Measurements from ENCODE around the gene WWOX. TPM values are rescaled to one million over a fixed set of nuclear protein-coding genes. Genes with fewer than 3 reads are reported as not detected.

The WWOX gene
- total RNA-seq, 1 experiment from 2014 or later = 35.6 TPM

GRCh38 chr16:79007614-79008013, 908.2 kb downstream of the WWOX start:
- Histone ChIP-seq H3K4me2 (peak overlapping the region; percentile 47), H4K20me1 (ENCODE audit: insufficient read depth) (no peaks in the 10 kb centered on the region), H3K36me3 (ENCODE audit: low read depth) (no peaks in the 10 kb centered on the region), H3K27me3 (ENCODE audit: insufficient read depth, low read depth) (no peaks in the 10 kb centered on the region), H3K4me1 (replicated peaks; ENCODE audit: insufficient read depth) (peaks cover 21% of the 10 kb centered on the region), H3K9me2 (ENCODE audit: insufficient read depth) (no peaks in the 10 kb centered on the region), H3F3A (ENCODE audit: insufficient read depth, low read depth) (peaks cover 20% of the 10 kb centered on the region), H3K27ac (peak overlapping the region; percentile 84), H3K79me2 (ENCODE audit: low read depth) (no peaks in the 10 kb centered on the region), H3K9me3 (ENCODE audit: insufficient read depth, low read depth) (no peaks in the 10 kb centered on the region), H2AFZ (no peak overlapping the region), H3K4me3 (no peak overlapping the region)
- TF ChIP-seq EZH2 (IDR thresholded peaks at IDR 0.05; ENCODE audit: low read depth) = no peak
- TF ChIP-seq, protein P1, sequence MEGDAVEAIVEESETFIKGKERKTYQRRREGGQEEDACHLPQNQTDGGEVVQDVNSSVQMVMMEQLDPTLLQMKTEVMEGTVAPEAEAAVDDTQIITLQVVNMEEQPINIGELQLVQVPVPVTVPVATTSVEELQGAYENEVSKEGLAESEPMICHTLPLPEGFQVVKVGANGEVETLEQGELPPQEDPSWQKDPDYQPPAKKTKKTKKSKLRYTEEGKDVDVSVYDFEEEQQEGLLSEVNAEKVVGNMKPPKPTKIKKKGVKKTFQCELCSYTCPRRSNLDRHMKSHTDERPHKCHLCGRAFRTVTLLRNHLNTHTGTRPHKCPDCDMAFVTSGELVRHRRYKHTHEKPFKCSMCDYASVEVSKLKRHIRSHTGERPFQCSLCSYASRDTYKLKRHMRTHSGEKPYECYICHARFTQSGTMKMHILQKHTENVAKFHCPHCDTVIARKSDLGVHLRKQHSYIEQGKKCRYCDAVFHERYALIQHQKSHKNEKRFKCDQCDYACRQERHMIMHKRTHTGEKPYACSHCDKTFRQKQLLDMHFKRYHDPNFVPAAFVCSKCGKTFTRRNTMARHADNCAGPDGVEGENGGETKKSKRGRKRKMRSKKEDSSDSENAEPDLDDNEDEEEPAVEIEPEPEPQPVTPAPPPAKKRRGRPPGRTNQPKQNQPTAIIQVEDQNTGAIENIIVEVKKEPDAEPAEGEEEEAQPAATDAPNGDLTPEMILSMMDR (conservative IDR thresholded peaks at IDR 0.05) = no peak
- intact Hi-C loops (cut with micrococcal nuclease; ENCODE audit: unreplicated experiment) = loop anchor here (2.0 to 5.0 kb wide), 2 partner anchors 41 to 795 kb away; no protein-coding TSS in a partner anchor
- POLR2A ChIA-PET (ENCODE audit: unreplicated experiment) = interaction anchor here (0.6 kb wide), 2 partner anchors 22 to 533 kb away, joined by 4 read pairs; no protein-coding TSS in a partner anchor
- BruUV-seq (replicated peaks) = no TSS peak
- CTCF ChIA-PET = interaction anchor here (0.6 kb wide), 1 partner anchor 1459 kb away, joined by 4 read pairs; no protein-coding TSS in a partner anchor
- peak in 1 of 2 experiments; percentile 86 for DNase-seq

DNA sequence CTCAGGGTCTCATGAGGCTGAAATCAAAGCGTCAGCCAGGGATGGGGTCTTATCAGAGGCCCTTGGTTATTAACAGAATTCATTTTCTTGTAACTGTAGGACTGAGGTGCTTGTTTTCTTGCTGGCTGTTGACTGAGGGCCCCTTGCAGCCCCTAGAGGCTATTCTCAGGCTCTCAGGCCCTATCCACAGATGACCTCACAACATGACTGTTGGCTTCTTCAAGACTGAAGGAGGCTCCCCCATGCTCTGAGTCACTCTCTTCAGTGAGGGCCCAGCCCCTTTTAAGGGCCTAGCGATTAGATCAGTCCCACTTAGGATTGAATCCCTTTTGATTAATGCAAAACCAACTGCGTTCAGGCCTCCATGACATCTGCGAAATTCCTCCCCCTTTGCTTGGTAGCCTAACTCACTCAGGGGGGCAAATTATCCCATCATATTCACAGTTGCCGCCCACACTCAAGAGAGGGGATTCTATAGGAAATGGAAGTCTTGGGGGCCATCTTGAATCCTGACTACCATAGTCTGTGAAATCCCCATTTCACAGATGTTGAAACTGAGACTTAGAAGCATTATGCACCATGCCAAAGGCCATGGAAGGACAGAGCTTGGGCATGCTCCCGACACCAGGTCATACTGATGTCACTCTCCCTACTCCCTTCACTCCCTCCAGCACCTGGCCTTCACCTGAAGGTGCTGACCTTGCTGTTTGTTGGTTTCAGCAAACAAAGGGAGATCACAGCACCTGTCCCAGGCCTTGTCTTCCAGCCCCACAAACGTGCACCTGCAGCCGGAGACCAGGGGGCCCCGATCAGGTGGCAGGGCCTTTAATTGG, 908.8 kb downstream of the WWOX start:
- TF ChIP-seq, protein P1 (conservative IDR thresholded peaks at IDR 0.05) = no peak
- TF ChIP-seq EZH2 (IDR thresholded peaks at IDR 0.05; ENCODE audit: low read depth) = no peak
- BruUV-seq (replicated peaks) = no TSS peak
- Histone ChIP-seq H3K9me2 (ENCODE audit: insufficient read depth) (no peaks in the 10 kb centered on the region), H3K79me2 (ENCODE audit: low read depth) (no peaks in the 10 kb centered on the region), H3F3A (ENCODE audit: insufficient read depth, low read depth) (peaks cover 20% of the 10 kb centered on the region), H3K4me2 (peak overlapping the region; percentile 47), H2AFZ (no peak overlapping the region), H3K27me3 (ENCODE audit: insufficient read depth, low read depth) (no peaks in the 10 kb centered on the region), H3K36me3 (ENCODE audit: low read depth) (no peaks in the 10 kb centered on the region), H3K27ac (peak overlapping the region; percentile 84), H4K20me1 (ENCODE audit: insufficient read depth) (no peaks in the 10 kb centered on the region), H3K4me1 (replicated peaks; ENCODE audit: insufficient read depth) (peaks cover 21% of the 10 kb centered on the region), H3K4me3 (no peak overlapping the region), H3K9me3 (ENCODE audit: insufficient read depth, low read depth) (no peaks in the 10 kb centered on the region)
- ChIA-PET CTCF (no interaction called here), POLR2A (ENCODE audit: unreplicated experiment) (interaction anchor here (0.6 kb wide), 1 partner anchor 22 kb away, joined by 4 read pairs; no protein-coding TSS in a partner anchor)
- DNase-seq = peak in 1 of 2 experiments; percentile 45
- intact Hi-C loops (cut with micrococcal nuclease; ENCODE audit: unreplicated experiment) = loop anchor here (5.0 kb wide), 1 partner anchor 796 kb away; no protein-coding TSS in a partner anchor

DNA sequence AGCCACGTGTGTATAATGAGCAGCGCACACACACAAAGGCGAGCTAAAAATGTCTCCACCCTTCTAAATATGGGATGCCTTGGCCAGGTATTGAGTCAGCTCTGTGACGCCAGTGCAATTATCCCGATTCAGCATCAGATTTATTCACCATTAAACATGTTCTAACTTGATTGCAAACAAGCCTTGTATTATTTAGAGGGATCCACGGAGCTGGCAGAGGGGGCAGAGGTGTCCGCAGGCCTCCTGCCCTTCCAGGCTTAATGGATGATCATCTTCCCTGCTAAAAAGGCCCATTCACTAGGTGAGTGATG, 909.4 kb downstream of the WWOX start:
- POLR2A ChIA-PET (ENCODE audit: unreplicated experiment) = no interaction called here
- peak overlapping the region; percentile 84; the same call in 1 of the 2 replicates for H3K27ac ChIP-seq

More for the DNA sequence above, 909.4 kb downstream of the WWOX start:
- H3K27me3 ChIP-seq (ENCODE audit: insufficient read depth, low read depth) = no peaks in the 10 kb centered on the region
- H3K4me2 ChIP-seq = no peak overlapping the region
- no peak overlapping the region for H2AFZ ChIP-seq
- H3K9me3 ChIP-seq (ENCODE audit: insufficient read depth, low read depth) = no peaks in the 10 kb centered on the region
- H3F3A ChIP-seq (ENCODE audit: insufficient read depth, low read depth) = peaks cover 20% of the 10 kb centered on the region
- H3K36me3 ChIP-seq (ENCODE audit: low read depth) = no peaks in the 10 kb centered on the region
- no peak for DNase-seq
- intact Hi-C loops (cut with micrococcal nuclease; ENCODE audit: unreplicated experiment) = loop anchor here (5.0 kb wide), 1 partner anchor 797 kb away; no protein-coding TSS in a partner anchor
- H3K9me2 ChIP-seq (ENCODE audit: insufficient read depth) = no peaks in the 10 kb centered on the region
- H3K4me3 ChIP-seq = no peak overlapping the region
- no peaks in the 10 kb centered on the region for H3K79me2 ChIP-seq (ENCODE audit: low read depth)
- TF ChIP-seq, protein P1 (conservative IDR thresholded peaks at IDR 0.05) = no peak
- TF ChIP-seq EZH2 (IDR thresholded peaks at IDR 0.05; ENCODE audit: low read depth) = no peak
- no peaks in the 10 kb centered on the region for H4K20me1 ChIP-seq (ENCODE audit: insufficient read depth)
- CTCF ChIA-PET = interaction anchor here (0.7 kb wide), 1 partner anchor 84 kb away, joined by 5 read pairs; no protein-coding TSS in a partner anchor
- BruUV-seq (replicated peaks) = no TSS peak
- peaks cover 21% of the 10 kb centered on the region for H3K4me1 ChIP-seq (replicated peaks; ENCODE audit: insufficient read depth)

All from PC-9 (cell line).